PC-3 (cell line): ENCODE measurements around the gene BRCA1. TPM values are rescaled to one million over a fixed set of nuclear protein-coding genes. Genes with fewer than 3 reads are reported as not detected.

Experiments
- ATAC-seq: fragments of 200-7000 bp; cut with Tn5 transposase; 2 replicates; pipeline ENCODE4 v1.9.1; 2020; ENCODE audit warnings: mild to moderate bottlenecking, moderate library complexity
- BruUV-seq: library from RNA; stranded (reverse); fragments of 400-500 nt; replicated peaks from 2 replicates; lab custom pipeline; 2021; lab: Mats Ljungman, UMichigan
- CTCF ChIA-PET: fragments of 300-600 bp; sonication (Branson Sonifier 250); formaldehyde crosslinking; loops from one replicate; lab custom pipeline; 2022; ENCODE audit warnings: antibody characterized with exemption; lab: Charles Lee
- POLR2A ChIA-PET: fragments of 300-600 bp; sonication (Branson Sonifier 250); formaldehyde crosslinking; loops from one replicate; lab custom pipeline; 2022; ENCODE audit warnings: antibody characterized with exemption; ENCODE audit not compliant: unreplicated experiment; lab: Charles Lee
- DNase-seq: peaks from one replicate; pipeline ENCODE4 v3.0.0-alpha.2; 2015
- H2AFZ ChIP-seq: fragments of 300-600 bp; sonication (generic); 2 replicates; pipeline ENCODE4 v1.6.0; 2016; ENCODE audit warnings: antibody characterized with exemption, low read length
- H3F3A ChIP-seq: fragments of 300-600 bp; sonication (generic); one replicate; pipeline ENCODE4 v1.6.0; 2017; ENCODE audit warnings: antibody characterized with exemption, low read length, control low read depth, mild to moderate bottlenecking; ENCODE audit not compliant: unreplicated experiment
- H3K27ac ChIP-seq: fragments of 300-600 bp; sonication (generic); 2 replicates; pipeline ENCODE4 v1.5.1; 2016; ENCODE audit warnings: mild to moderate bottlenecking, low read length
- H3K27me3 ChIP-seq: fragments of 300-600 bp; sonication (generic); 2 replicates; pipeline ENCODE4 v1.6.1; 2016; ENCODE audit warnings: low read length, mixed read lengths
- H3K36me3 ChIP-seq: fragments of 300-600 bp; sonication (generic); 2 replicates; pipeline ENCODE4 v1.6.1; 2016; ENCODE audit warnings: low read depth, mixed run types, low read length, mixed read lengths
- H3K4me1 ChIP-seq: fragments of 300-600 bp; sonication (generic); 2 replicates; pipeline ENCODE4 v1.5.1; 2016; ENCODE audit warnings: low read length; ENCODE audit not compliant: insufficient read depth
- H3K4me2 ChIP-seq: fragments of 300-600 bp; sonication (generic); 2 replicates; pipeline ENCODE4 v1.6.0; 2016; ENCODE audit warnings: low read length
- H3K4me3 ChIP-seq: fragments of 300-600 bp; sonication (generic); 2 replicates; pipeline ENCODE4 v1.5.1; 2016; ENCODE audit warnings: mild to moderate bottlenecking, low read length, mixed read lengths
- H3K79me2 ChIP-seq: fragments of 300-600 bp; sonication (generic); 2 replicates; pipeline ENCODE4 v1.6.1; 2017; ENCODE audit warnings: low read length, mixed read lengths
- H3K9ac ChIP-seq: fragments of 300-600 bp; sonication (generic); 2 replicates; pipeline ENCODE4 v1.6.0; 2016; ENCODE audit warnings: mild to moderate bottlenecking, low read length
- H3K9me2 ChIP-seq: fragments of 300-600 bp; sonication (generic); replicated peaks from 2 replicates; pipeline ENCODE4 v1.6.1; 2016; ENCODE audit warnings: mixed run types, low read length, mixed read lengths
- H3K9me3 ChIP-seq: fragments of 300-600 bp; sonication (generic); 2 replicates; pipeline ENCODE4 v1.6.1; 2016; ENCODE audit warnings: low read length, mixed read lengths
- H4K20me1 ChIP-seq: fragments of 300-600 bp; sonication (generic); 2 replicates; pipeline ENCODE4 v1.6.1; 2016; ENCODE audit warnings: low read length, mixed read lengths
- EZH2 ChIP-seq: fragments of 300-600 bp; sonication (generic); IDR thresholded peaks from one replicate; pipeline ENCODE4 v1.6.1; 2017; ENCODE audit warnings: antibody characterized with exemption, mild to moderate bottlenecking, low read length; ENCODE audit not compliant: unreplicated experiment
- EZH2phosphoT487 ChIP-seq: fragments of 300-600 bp; sonication (generic); IDR thresholded peaks from 2 replicates; pipeline ENCODE4 v1.6.1; 2018; ENCODE audit warnings: mild to moderate bottlenecking, antibody characterized with exemption, low read length, borderline replicate concordance
- intact Hi-C: fragments of 100-400 bp; cut with micrococcal nuclease; formaldehyde crosslinking; loops from 2 replicates; pipeline ENCODE4 v1.9.0; 2023
- total RNA-seq: library from RNA; depleted of rRNA; stranded (reverse); fragments of >200 nt; gene quantifications from 2 replicates; pipeline ENCODE4 v1.2.3, GENCODE V29; 2014
- TF ChIP-seq, protein P1 (sequence below): fragments of 300-600 bp; sonication (generic); conservative IDR thresholded peaks from 2 replicates; pipeline ENCODE4 v1.5.1; 2017; ENCODE audit warnings: antibody characterized with exemption, low read depth, mild to moderate bottlenecking, low read length

The BRCA1 gene
- total RNA-seq, 1 experiment from 2014 or later: 36.3 TPM

DNA sequence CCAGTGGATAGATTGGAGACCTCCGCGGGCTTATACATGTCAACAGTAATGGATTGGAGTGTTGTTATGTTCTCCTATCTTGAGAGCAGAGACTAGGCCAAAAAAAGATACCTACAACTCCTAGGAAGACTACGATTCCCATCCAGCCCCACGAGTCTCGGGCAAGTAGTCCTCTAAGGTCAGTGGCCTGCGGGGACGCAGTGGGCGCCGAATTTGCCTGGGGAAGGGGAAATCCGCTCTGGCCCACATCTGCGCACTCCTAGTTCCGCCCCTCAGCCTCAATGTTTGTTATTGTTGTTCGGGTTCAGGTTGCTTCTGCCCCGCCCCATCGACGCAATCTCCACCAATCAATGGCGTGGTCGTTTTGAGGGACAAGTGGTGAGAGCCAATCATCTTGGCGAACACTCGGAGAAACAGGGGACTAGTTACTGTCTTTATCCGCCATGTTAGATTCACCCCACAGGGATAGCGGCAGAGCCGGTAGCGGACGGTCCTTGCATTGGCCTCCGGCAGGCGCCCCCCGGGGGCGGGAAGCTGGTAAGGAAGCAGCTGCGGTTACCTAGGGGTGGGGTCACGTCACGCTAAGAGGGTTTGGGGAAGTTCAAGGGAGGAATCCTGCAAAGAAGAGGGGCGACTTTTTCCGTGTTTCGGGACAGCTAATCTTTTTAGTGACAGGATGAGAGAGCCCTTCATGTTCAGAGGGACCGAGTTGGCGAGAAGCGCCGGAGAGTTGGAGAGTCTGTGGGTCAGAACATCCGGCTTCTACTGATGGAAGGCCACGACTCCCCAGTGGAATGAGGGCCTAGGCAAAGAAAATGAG lies 45.8 kb upstream of the BRCA1 start, which contains the start of gene NBR1:
TSS of gene NBR1 (plus strand) at position 449 of the 820 bp plus-strand sequence. CDS start 4,586 bp downstream, outside the sequence.
- ATAC-seq (peak; percentile 77), DNase-seq (peak; percentile 93)
- peaks cover 43% of the 10 kb centered on the region for H3K79me2 ChIP-seq
- H3K4me2 ChIP-seq: peak within 1 kb of the TSS; percentile 93
- intact Hi-C loops: loop anchor here (1.0 to 2.0 kb wide), 2 partner anchors 46 to 146 kb away; partner anchors contain the start of genes BRCA1 and RND2
- H3K4me3 ChIP-seq: peak within 1 kb of the TSS; percentile 90
- peak within 1 kb of the TSS; percentile 73 for H3K27ac ChIP-seq
- H3F3A ChIP-seq: peaks cover 5% of the 10 kb centered on the region
- POLR2A ChIA-PET: interaction anchor here (0.6 kb wide), 1 partner anchor 197 kb away, joined by 8 read pairs; no protein-coding TSS in a partner anchor
- no peaks in the 10 kb centered on the region for H3K27me3 ChIP-seq
- H3K4me1 ChIP-seq: peaks cover 11% of the 10 kb centered on the region
- H3K9ac ChIP-seq: peak within 1 kb of the TSS; percentile 89
- peak within 1 kb of the TSS; percentile 93 for H2AFZ ChIP-seq
- no TSS peak for BruUV-seq
- H4K20me1 ChIP-seq: no peaks in the 10 kb centered on the region
- H3K9me2 ChIP-seq: no peaks in the 10 kb centered on the region
- TF ChIP-seq EZH2 (no peak), EZH2phosphoT487 (no peak)
- TF ChIP-seq, protein P1, sequence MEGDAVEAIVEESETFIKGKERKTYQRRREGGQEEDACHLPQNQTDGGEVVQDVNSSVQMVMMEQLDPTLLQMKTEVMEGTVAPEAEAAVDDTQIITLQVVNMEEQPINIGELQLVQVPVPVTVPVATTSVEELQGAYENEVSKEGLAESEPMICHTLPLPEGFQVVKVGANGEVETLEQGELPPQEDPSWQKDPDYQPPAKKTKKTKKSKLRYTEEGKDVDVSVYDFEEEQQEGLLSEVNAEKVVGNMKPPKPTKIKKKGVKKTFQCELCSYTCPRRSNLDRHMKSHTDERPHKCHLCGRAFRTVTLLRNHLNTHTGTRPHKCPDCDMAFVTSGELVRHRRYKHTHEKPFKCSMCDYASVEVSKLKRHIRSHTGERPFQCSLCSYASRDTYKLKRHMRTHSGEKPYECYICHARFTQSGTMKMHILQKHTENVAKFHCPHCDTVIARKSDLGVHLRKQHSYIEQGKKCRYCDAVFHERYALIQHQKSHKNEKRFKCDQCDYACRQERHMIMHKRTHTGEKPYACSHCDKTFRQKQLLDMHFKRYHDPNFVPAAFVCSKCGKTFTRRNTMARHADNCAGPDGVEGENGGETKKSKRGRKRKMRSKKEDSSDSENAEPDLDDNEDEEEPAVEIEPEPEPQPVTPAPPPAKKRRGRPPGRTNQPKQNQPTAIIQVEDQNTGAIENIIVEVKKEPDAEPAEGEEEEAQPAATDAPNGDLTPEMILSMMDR: no peak
- no peaks in the 10 kb centered on the region for H3K36me3 ChIP-seq
- CTCF ChIA-PET: no interaction called here
- no peaks in the 10 kb centered on the region for H3K9me3 ChIP-seq

GRCh38 chr17:43170140-43170765 lies 45.1 kb upstream of the BRCA1 start:
- Histone ChIP-seq H3K27me3 (no peaks in the 10 kb centered on the region), H3K4me1 (peaks cover 11% of the 10 kb centered on the region), H3K27ac (peak overlapping the region; percentile 73), H3K36me3 (no peaks in the 10 kb centered on the region), H2AFZ (peak overlapping the region; percentile 93), H4K20me1 (no peaks in the 10 kb centered on the region), H3K4me3 (peak overlapping the region; percentile 90), H3K9me2 (no peaks in the 10 kb centered on the region), H3K79me2 (peaks cover 43% of the 10 kb centered on the region), H3K9ac (peak overlapping the region; percentile 89), H3F3A (peaks cover 5% of the 10 kb centered on the region), H3K9me3 (no peaks in the 10 kb centered on the region), H3K4me2 (peak overlapping the region; percentile 93)
- CTCF ChIA-PET: interaction anchor here (0.6 kb wide), 1 partner anchor 43 kb away, joined by 3 read pairs; no protein-coding TSS in a partner anchor
- DNase-seq: peak; percentile 92
- TF ChIP-seq, protein P1: no peak
- TF ChIP-seq EZH2phosphoT487: no peak
- TF ChIP-seq EZH2: no peak
- intact Hi-C loops: loop anchor here (1.0 to 2.0 kb wide), 2 partner anchors 45 to 145 kb away; partner anchors contain the start of genes BRCA1 and RND2
- POLR2A ChIA-PET: interaction anchor here (1.0 kb wide), 1 partner anchor 45 kb away, joined by 3 read pairs; the partner anchor contains the start of gene BRCA1
- BruUV-seq: TSS peak; percentile 80
- ATAC-seq: peak; percentile 87
